ENCODE data around the gene ECI2. TPM values are rescaled to one million over a fixed set of nuclear protein-coding genes. Genes with fewer than 3 reads are reported as not detected.

ECI2 gene
- 43.7 and 45.1 TPM in 2 replicates for polyA plus RNA-seq (2012; rRNA removed)
- 57.3 and 61.1 TPM in 2 replicates for polyA plus RNA-seq (2012; cell fraction: cytosol; rRNA removed)
- 32.2 and 45.5 TPM in 2 replicates for polyA plus RNA-seq (2012; cell fraction: nucleus; rRNA removed)

DNA sequence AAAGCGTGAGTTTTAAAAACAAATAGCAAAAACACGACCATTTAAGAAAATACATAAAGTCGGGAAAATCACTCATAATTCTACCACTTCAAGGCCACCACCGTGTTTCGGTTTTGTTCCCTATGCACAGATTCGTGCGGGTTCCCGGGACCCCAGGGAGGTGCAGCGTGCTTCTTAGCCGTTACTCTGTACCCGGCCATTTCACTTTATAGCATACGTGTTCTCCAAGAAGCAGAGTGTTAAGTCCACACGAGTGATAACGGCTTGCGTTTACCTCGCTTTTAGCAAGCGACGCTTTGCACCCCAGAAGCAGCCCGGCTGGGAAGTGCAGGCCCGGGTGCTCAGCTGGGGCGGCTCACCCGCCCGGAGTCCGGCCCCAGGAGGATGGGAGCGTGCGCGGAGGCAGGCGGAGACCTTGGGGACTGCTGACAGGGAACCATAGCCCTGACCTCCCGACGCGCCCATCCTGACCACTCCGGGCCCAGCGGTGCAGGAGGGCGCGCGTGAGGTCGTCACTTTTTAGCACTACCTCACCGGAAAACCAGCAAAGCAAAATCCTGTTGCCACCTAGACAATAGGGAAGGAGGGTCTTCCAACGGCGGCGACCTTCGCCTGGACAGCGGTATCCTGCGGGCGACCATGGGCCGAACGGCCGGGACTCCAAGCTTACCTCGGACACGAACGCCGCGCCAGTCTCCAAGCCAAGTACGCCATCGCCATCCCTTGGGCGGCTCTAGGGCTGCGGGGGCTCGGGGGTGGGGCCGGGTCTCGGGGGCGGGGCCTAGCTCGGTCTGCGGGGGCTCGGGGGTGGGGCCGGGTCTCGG is at the start of gene ECI2:
TSS of gene ECI2 (minus strand) at position 735 of the 824 bp plus-strand sequence. CDS start at position 720, 15 bp downstream.
- Histone ChIP-seq H3K4me2 (peak within 1 kb of the TSS; percentile 97), H3K9ac (peak within 1 kb of the TSS; percentile 91), H3F3A (replicated peaks; ENCODE audit: insufficient read depth) (no peaks in the 10 kb centered on the region), H2AFZ (ENCODE audit: low read depth) (peak within 1 kb of the TSS; percentile 97), H3K4me3 (ENCODE audit: low read depth in 2 of 2, low read length in 1 of 2) (peak within 1 kb of the TSS; percentile 88 to 96), H3K36me3 (replicated peaks in 1 of 2; ENCODE audit: control insufficient read depth in 1 of 2, insufficient read depth in 2 of 2, low read length in 1 of 2) (peaks cover 9 to 27% of the 10 kb centered on the region in 2 experiments), H3K79me2 (ENCODE audit: insufficient read depth) (peaks cover 50% of the 10 kb centered on the region), H3K9me2 (no peaks in the 10 kb centered on the region), H3K27ac (ENCODE audit: low read depth in 2 of 2, low read length in 1 of 2) (peak within 1 kb of the TSS; percentile 84 to 92), H3K4me1 (ENCODE audit: control insufficient read depth in 1 of 2, insufficient read depth in 2 of 2, low read depth in 1 of 2, low read length in 1 of 2) (peaks cover 6 to 11% of the 10 kb centered on the region in 2 experiments; a peak in 2 of 4 replicates), H3K27me3 (ENCODE audit: insufficient read depth) (no peaks in the 10 kb centered on the region), H4K20me1 (ENCODE audit: insufficient read depth) (no peaks in the 10 kb centered on the region; the same call in 1 of the 2 replicates), H3K9me3 (no peaks in the 10 kb centered on the region)
- CTCF ChIA-PET = interaction anchor here (1.2 to 1.7 kb wide), 3 partner anchors 20 to 79 kb away, joined by 4 to 5 read pairs (median 5); no protein-coding TSS in a partner anchor
- WGBS (ENCODE audit: low lambda C conversion rate) = 2% methylated on average over 16 of the region's 66 CpGs
- peak; percentile 81 for DNase-seq
- POLR2A ChIA-PET = interaction anchor here (0.6 to 1.9 kb wide), 5 partner anchors 114 to 1144 kb away, joined by 3 to 7 read pairs (median 4); partner anchors contain the start of gene FAM50B
- TF ChIP-seq FOXJ3 (CRISPR knock-in tag; IDR thresholded peaks at IDR 0.05) (peak; percentile 24; the same call in 1 of the 2 replicates), POLR2AphosphoS5 (IDR thresholded peaks at IDR 0.05; ENCODE audit: low read depth, low read length) (peak; percentile 74), TAF1 (IDR thresholded peaks at IDR 0.05; ENCODE audit: borderline replicate concordance, low read depth, low read length) (peak; percentile 42), MXI1 (IDR thresholded peaks at IDR 0.05; ENCODE audit: low read depth, low read length) (peak; percentile 75), SIN3A (IDR thresholded peaks at IDR 0.05; ENCODE audit: borderline replicate concordance, low read depth, low read length) (peak; percentile 59; the same call in 1 of the 2 replicates), TCF12 (IDR thresholded peaks at IDR 0.05) (no peak), YY1 (IDR thresholded peaks at IDR 0.05; ENCODE audit: low read depth) (peak; percentile 76)
- TF ChIP-seq, protein P1, sequence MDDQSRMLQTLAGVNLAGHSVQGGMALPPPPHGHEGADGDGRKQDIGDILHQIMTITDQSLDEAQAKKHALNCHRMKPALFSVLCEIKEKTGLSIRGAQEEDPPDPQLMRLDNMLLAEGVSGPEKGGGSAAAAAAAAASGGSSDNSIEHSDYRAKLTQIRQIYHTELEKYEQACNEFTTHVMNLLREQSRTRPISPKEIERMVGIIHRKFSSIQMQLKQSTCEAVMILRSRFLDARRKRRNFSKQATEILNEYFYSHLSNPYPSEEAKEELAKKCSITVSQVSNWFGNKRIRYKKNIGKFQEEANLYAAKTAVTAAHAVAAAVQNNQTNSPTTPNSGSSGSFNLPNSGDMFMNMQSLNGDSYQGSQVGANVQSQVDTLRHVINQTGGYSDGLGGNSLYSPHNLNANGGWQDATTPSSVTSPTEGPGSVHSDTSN (IDR thresholded peaks at IDR 0.05) = no peak

DNA sequence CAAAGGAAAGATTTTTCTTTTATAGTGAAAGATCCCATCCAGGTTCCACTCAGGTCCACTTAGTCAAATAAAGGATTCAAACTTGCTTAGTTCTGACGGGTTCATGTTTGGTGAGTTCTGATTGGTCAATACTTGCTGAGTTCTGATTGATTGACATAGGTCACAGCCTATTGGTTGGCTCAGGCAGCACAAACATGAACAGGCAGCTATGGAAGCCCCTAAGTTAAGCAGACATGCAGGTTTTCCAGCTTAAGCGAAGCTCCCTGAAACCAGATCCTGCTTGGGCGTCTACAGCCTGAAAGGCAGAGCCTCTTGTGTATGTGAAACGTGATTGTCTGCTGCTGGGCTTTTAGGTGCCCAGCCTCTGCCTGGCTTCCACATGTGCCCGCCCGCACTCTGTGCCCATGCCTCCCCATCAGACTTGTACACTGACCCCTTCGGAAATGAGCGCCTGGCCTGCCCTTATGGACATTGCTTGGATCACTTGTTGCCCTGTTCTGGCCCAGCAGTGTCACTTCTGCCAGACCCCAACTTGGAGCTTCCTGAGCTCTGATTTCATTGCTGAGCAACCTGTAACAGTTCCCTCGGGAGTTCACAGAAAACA is 45.4 kb upstream of the ECI2 start:
- no peaks in the 10 kb centered on the region; the same call in 1 of the 2 replicates for H3K27me3 ChIP-seq (ENCODE audit: insufficient read depth)
- no peak overlapping the region for H2AFZ ChIP-seq (ENCODE audit: low read depth)
- H3K4me3 ChIP-seq (ENCODE audit: low read depth in 2 of 2, low read length in 1 of 2) = no peak overlapping the region; a peak in 1 of 4 replicates
- H3K9me3 ChIP-seq = no peaks in the 10 kb centered on the region
- no peak overlapping the region for H3K27ac ChIP-seq (ENCODE audit: low read depth in 2 of 2, low read length in 1 of 2)
- H3K36me3 ChIP-seq (replicated peaks in 1 of 2; ENCODE audit: control insufficient read depth in 1 of 2, insufficient read depth in 2 of 2, low read length in 1 of 2) = no peaks in the 10 kb centered on the region
- H3K79me2 ChIP-seq (ENCODE audit: insufficient read depth) = no peaks in the 10 kb centered on the region
- H4K20me1 ChIP-seq (ENCODE audit: insufficient read depth) = no peaks in the 10 kb centered on the region
- H3K9me2 ChIP-seq = no peaks in the 10 kb centered on the region
- POLR2A ChIA-PET = no interaction called here
- peak; percentile 30 for DNase-seq
- H3K4me2 ChIP-seq = no peak overlapping the region
- H3K4me1 ChIP-seq (ENCODE audit: control insufficient read depth in 1 of 2, insufficient read depth in 2 of 2, low read depth in 1 of 2, low read length in 1 of 2) = no peaks in the 10 kb centered on the region; a peak in 1 of 4 replicates
- no peak overlapping the region for H3K9ac ChIP-seq
- TF ChIP-seq RFX5 (IDR thresholded peaks at IDR 0.05; ENCODE audit: low read length) = no peak
- TF ChIP-seq RXRA (IDR thresholded peaks at IDR 0.05; ENCODE audit: borderline replicate concordance, low read depth) = no peak
- no peak for TF ChIP-seq YY1 (IDR thresholded peaks at IDR 0.05; ENCODE audit: low read depth)
- no peak for TF ChIP-seq SIN3A (IDR thresholded peaks at IDR 0.05; ENCODE audit: borderline replicate concordance, low read depth, low read length)
- no peak for TF ChIP-seq NFIC (IDR thresholded peaks at IDR 0.05; ENCODE audit: borderline replicate concordance)
- no peak for TF ChIP-seq EZH2phosphoT487 (IDR thresholded peaks at IDR 0.05; ENCODE audit: borderline replicate concordance, low read depth)
- TF ChIP-seq MEF2A (IDR thresholded peaks at IDR 0.05; ENCODE audit: borderline replicate concordance, low read depth) = no peak
- TF ChIP-seq, protein P1 (IDR thresholded peaks at IDR 0.05) = peak; percentile 93
- WGBS (ENCODE audit: low lambda C conversion rate) = 51% methylated on average over 8 of the region's 9 CpGs
- no peaks in the 10 kb centered on the region for H3F3A ChIP-seq (replicated peaks; ENCODE audit: insufficient read depth)
- CTCF ChIA-PET = no interaction called here
